Pancreas (tissue), 10 donors: ENCODE data around the gene IQSEC1. TPM values are rescaled to one million over a fixed set of nuclear protein-coding genes. Genes with fewer than 3 reads are reported as not detected.

Experiments used
- ATAC-seq, 4 donors: fragments of 200-7000 bp; cut with Tn5 transposase; one replicate each; pipeline versions ENCODE4 v1.8.0 to v1.9.1; 2020; ENCODE audit warnings: mild to moderate bottlenecking in 4 of 4, moderate library complexity in 4 of 4
- DNase-seq, 6 donors: peaks; one replicate each; pipeline ENCODE4 v3.0.0-alpha.2; 2020
- FAIRE-seq: peaks from 2 replicates; lab custom pipeline; 2012; peaks lifted over from hg19 to GRCh38; lab: Jason Lieb, UNC
- H3K27ac ChIP-seq, 4 donors: fragments of 200-600 bp; sonication (generic); 1 replicate in 3 of 4; 2 replicates in 1 of 4; pipeline versions ENCODE4 v1.5.0 to v1.8.0; 2020
- H3K27me3 ChIP-seq, 4 donors: fragments of 200-600 bp; one replicate each; pipeline ENCODE4 v1.8.0; 2021
- H3K36me3 ChIP-seq, 3 donors: fragments of 200-600 bp; sonication (generic) in 1 of 3; one replicate each; pipeline versions ENCODE4 v1.5.0 to v1.8.0; 2020 to 2021
- H3K4me1 ChIP-seq, 3 donors: fragments of 200-600 bp; one replicate each; pipeline ENCODE4 v1.8.0; 2021
- H3K4me3 ChIP-seq, 4 donors: fragments of 200-600 bp; sonication (generic) in 2 of 4; one replicate each; pipeline versions ENCODE4 v1.5.0 to v1.8.0; 2020 to 2021
- H3K9me3 ChIP-seq, 4 donors: fragments of 200-600 bp; one replicate each; pipeline ENCODE4 v1.8.0; 2021
- CTCF ChIP-seq, 4 donors: fragments of 200-600 bp; sonication (generic) in 3 of 4; IDR thresholded peaks; one replicate each; pipeline versions ENCODE4 v1.5.0 to v1.8.0; 2021; ENCODE audit warnings: antibody characterized with exemption in 4 of 4
- WGBS, 2 donors: extraction: QIAGEN DNeasy Blood & Tissue Kit; methylation state at CpG; one replicate each; pipeline ENCODE4 v1.1.7; 2013; 5-methylcytosine and 5-hydroxymethylcytosine counted together
- intact Hi-C, 3 donors: fragments of 100-400 bp; cut with DNase I; formaldehyde crosslinking; loops; one replicate each; pipeline versions ENCODE4 v1.11.1 to v1.14.2; 2022
- polyA plus RNA-seq, 2 donors: library from polyadenylated mRNA; stranded (reverse); fragments of 200-250 nt; gene quantifications; one replicate each; pipeline ENCODE4 v1.2.3, GENCODE V29; 2013
- total RNA-seq, 6 donors: library from RNA; stranded (reverse); fragmentation: NEBNext Ultra II Directional in 4 of 6; extraction: Animal tissue kit (Norgen Biotek cat#: 25700) in 4 of 6; gene quantifications; one replicate each; pipeline versions ENCODE4 v1.2.1 to v1.2.4, GENCODE V29; 2021 to 2023
- donor health status: healthy with polysubstance abuse.
- donor health status: DM: no; HTN: no; CAD: no; lungs with moderate emphysema.
- donor health status: DM: no; HTN: no; CAD: no.
- donor health status: control.
- donor health status: control.
- donor health status: Bipolar disorder and iron deficiency.
- donor health status: DM: yes; HTN: yes; CAD: no.
- donor health status: DM: no; HTN: no; CAD: no.
- donor health status: DM: no; HTN: no; CAD: no.
- donor health status: DM: yes; HTN: yes; CAD: no.

The IQSEC1 gene
- total and polyA plus RNA-seq, 8 donors = 15.0 to 27.9 (median 23.1) TPM

GRCh38 chr3:12964711-12965612 lies 108.3 kb downstream of the IQSEC1 start:
- H3K36me3 ChIP-seq = no peaks in the 10 kb centered on the region
- 40 to 41% methylated on average over 11 of the region's 11 CpGs for WGBS, 2 donors
- ATAC-seq (peak; percentile 29 to 64 (median 56)), DNase-seq (peak in 2 of 6 donors; percentile 35 to 39), FAIRE-seq (no peak)
- no peak for TF ChIP-seq CTCF (IDR thresholded peaks at IDR 0.05)
- H3K9me3 ChIP-seq = no peaks in the 10 kb centered on the region
- no peaks in the 10 kb centered on the region for H3K27me3 ChIP-seq
- no peak overlapping the region for H3K4me3 ChIP-seq
- intact Hi-C loops = no loop called here
- peak overlapping the region in 2 of 4 donors; percentile 65 to 67 for H3K27ac ChIP-seq
- H3K4me1 ChIP-seq = peaks cover 26 to 52% (median 45%) of the 10 kb centered on the region in 3 donors

- no peak for TF ChIP-seq CTCF (IDR thresholded peaks at IDR 0.05)
- FAIRE-seq = no peak
- no peak for DNase-seq
- Histone ChIP-seq H3K36me3 (no peaks in the 10 kb centered on the region), H3K4me3 (no peak overlapping the region), H3K4me1 (peaks cover 26 to 52% (median 45%) of the 10 kb centered on the region in 3 donors), H3K27ac (peak overlapping the region in 2 of 4 donors; percentile 33 to 65), H3K9me3 (no peaks in the 10 kb centered on the region), H3K27me3 (no peaks in the 10 kb centered on the region)
- WGBS, 2 donors = 54 to 56% methylated on average over 8 of the region's 8 CpGs
- ATAC-seq = peak in 1 of 4 donors; percentile 3
- intact Hi-C loops = no loop called here
These were observed 109.1 kb downstream of the IQSEC1 start for GRCh38 chr3:12963922-12964701.

GRCh38 chr3:12963231-12963896 lies 109.9 kb downstream of the IQSEC1 start:
- Histone ChIP-seq H3K36me3 (no peaks in the 10 kb centered on the region), H3K4me3 (no peak overlapping the region), H3K27me3 (no peaks in the 10 kb centered on the region), H3K9me3 (no peaks in the 10 kb centered on the region), H3K27ac (no peak overlapping the region), H3K4me1 (peaks cover 26 to 50% (median 43%) of the 10 kb centered on the region in 3 donors)
- intact Hi-C loops = no loop called here
- no peak for FAIRE-seq
- 81 to 85% methylated on average over 7 of the region's 7 CpGs for WGBS, 2 donors
- no peak for DNase-seq
- ATAC-seq = no peak
- TF ChIP-seq CTCF (IDR thresholded peaks at IDR 0.05) = no peak

GRCh38 chr3:12962292-12962691 lies 110.9 kb downstream of the IQSEC1 start:
- Histone ChIP-seq H3K4me3 (no peak overlapping the region), H3K9me3 (no peaks in the 10 kb centered on the region), H3K27me3 (no peaks in the 10 kb centered on the region), H3K4me1 (peaks cover 21 to 46% (median 38%) of the 10 kb centered on the region in 3 donors), H3K36me3 (no peaks in the 10 kb centered on the region), H3K27ac (no peak overlapping the region)
- no peak for TF ChIP-seq CTCF (IDR thresholded peaks at IDR 0.05)
- 51 to 55% methylated on average over 3 of the region's 3 CpGs for WGBS, 2 donors
- DNase-seq (no peak), ATAC-seq (no peak), FAIRE-seq (no peak)
- intact Hi-C loops = no loop called here
